IMR-90 (cell line): ENCODE results near the gene F11. TPM values are rescaled to one million over a fixed set of nuclear protein-coding genes. Genes with fewer than 3 reads are reported as not detected.

Experiments used
- ATAC-seq: fragments of 200-7000 bp; cut with Tn5 transposase; 2 replicates; pipeline ENCODE4 v1.9.1; 2020; ENCODE audit warnings: low read depth, mild to moderate bottlenecking, moderate library complexity
- BruUV-seq: library from RNA; stranded (reverse); fragments of 400-500 nt; replicated peaks from 2 replicates; lab custom pipeline; 2021; lab: Mats Ljungman, UMichigan
- CTCF ChIA-PET: fragments of 300-600 bp; formaldehyde crosslinking; extraction: SDS; loops from one replicate; lab custom pipeline; 2021; ENCODE audit warnings: antibody characterized with exemption; lab: Yijun Ruan, JAX
- POLR2A ChIA-PET: fragments of 300-600 bp; sonication (Branson Sonifier 250); formaldehyde crosslinking; loops from one replicate; lab custom pipeline; 2022; ENCODE audit warnings: antibody characterized with exemption; ENCODE audit not compliant: unreplicated experiment; lab: Charles Lee
- DNase-seq: peaks from one replicate; pipeline ENCODE4 v3.0.0; 2013
- H2AFZ ChIP-seq: replicated peaks from 2 replicates; pipeline ENCODE3; 2013; ENCODE audit warnings: low read length, mild to moderate bottlenecking; ENCODE audit not compliant: poor library complexity
- H2AK5ac ChIP-seq: 2 replicates; pipeline ENCODE4 v1.6.1; 2013; ENCODE audit warnings: low read depth, low read length, inconsistent platforms
- H2AK9ac ChIP-seq: replicated peaks from 2 replicates; pipeline ENCODE3; 2013; ENCODE audit warnings: mild to moderate bottlenecking, low read depth, low read length, moderate library complexity; ENCODE audit not compliant: poor library complexity
- H2BK120ac ChIP-seq: 2 replicates; pipeline ENCODE4 v1.6.1; 2013; ENCODE audit warnings: low read depth, low read length, inconsistent platforms
- H2BK15ac ChIP-seq: 3 replicates; pipeline ENCODE4 v1.6.1; 2013; ENCODE audit warnings: low read depth, low read length, inconsistent platforms
- H2BK20ac ChIP-seq: 2 replicates; pipeline ENCODE4 v1.6.1; 2013; ENCODE audit warnings: low read depth, mild to moderate bottlenecking, inconsistent platforms, low read length, moderate library complexity
- H2BK5ac ChIP-seq: 2 replicates; pipeline ENCODE4 v1.6.1; 2013; ENCODE audit warnings: mild to moderate bottlenecking, low read depth, low read length, inconsistent platforms; ENCODE audit not compliant: poor library complexity, severe bottlenecking
- H3K14ac ChIP-seq: replicated peaks from 2 replicates; pipeline ENCODE4 v1.6.1; 2013; ENCODE audit warnings: low read depth, low read length, inconsistent platforms
- H3K18ac ChIP-seq: 2 replicates; pipeline ENCODE4 v1.6.1; 2013; ENCODE audit warnings: low read depth, low read length, control low read depth
- H3K23ac ChIP-seq: 2 replicates; pipeline ENCODE4 v1.6.1; 2013; ENCODE audit warnings: low read depth, low read length, inconsistent platforms
- H3K27ac ChIP-seq: 2 replicates; pipeline ENCODE4 v1.5.1; 2013; ENCODE audit warnings: mild to moderate bottlenecking, control low read depth, low read length; ENCODE audit not compliant: insufficient read depth
- H3K27me3 ChIP-seq: 2 replicates; pipeline ENCODE4 v1.6.1; 2013; ENCODE audit warnings: low read length; ENCODE audit not compliant: control insufficient read depth, insufficient read depth
- H3K36me3 ChIP-seq: 2 replicates; pipeline ENCODE4 v1.6.1; 2013; ENCODE audit warnings: low read length, mixed read lengths; ENCODE audit not compliant: control insufficient read depth, insufficient read depth
- H3K4ac ChIP-seq: 2 replicates; pipeline ENCODE4 v1.6.1; 2013; ENCODE audit warnings: low read depth, low read length, inconsistent platforms
- H3K4me1 ChIP-seq: 2 replicates; pipeline ENCODE4 v1.6.1; 2013; ENCODE audit warnings: low read length, mixed read lengths; ENCODE audit not compliant: control insufficient read depth, insufficient read depth
- H3K4me2 ChIP-seq: 2 replicates; pipeline ENCODE4 v1.6.1; 2013; ENCODE audit warnings: low read depth, mild to moderate bottlenecking, control low read depth, low read length, moderate library complexity
- H3K4me3 ChIP-seq: 2 replicates; pipeline ENCODE4 v1.5.1; 2013; ENCODE audit warnings: low read depth, mild to moderate bottlenecking, control low read depth, low read length, moderate library complexity; ENCODE audit not compliant: insufficient read depth
- H3K56ac ChIP-seq: 2 replicates; pipeline ENCODE4 v1.6.1; 2013; ENCODE audit warnings: low read length, inconsistent platforms; ENCODE audit not compliant: insufficient read depth; ENCODE audit errors: extremely low read depth
- H3K79me1 ChIP-seq, 2 experiments: 2 replicates each; pipeline ENCODE4 v1.6.1; 2013; ENCODE audit warnings: low read length in 2 of 2, inconsistent platforms in 1 of 2, low read depth in 1 of 2
- H3K9ac ChIP-seq: 2 replicates; pipeline ENCODE4 v1.6.1; 2013; ENCODE audit warnings: low read depth, low read length, control low read depth
- H3K9me1 ChIP-seq: 2 replicates; pipeline ENCODE4 v1.6.1; 2013; ENCODE audit warnings: low read length, inconsistent platforms; ENCODE audit not compliant: insufficient read depth
- H3K9me3 ChIP-seq: 2 replicates; pipeline ENCODE4 v1.6.1; 2013; ENCODE audit warnings: low read length; ENCODE audit not compliant: control insufficient read depth, insufficient read depth
- H4K20me1 ChIP-seq: 2 replicates; pipeline ENCODE4 v1.6.1; 2013; ENCODE audit warnings: low read length, inconsistent platforms; ENCODE audit not compliant: insufficient read depth
- H4K5ac ChIP-seq: 2 replicates; pipeline ENCODE4 v1.6.1; 2013; ENCODE audit warnings: mild to moderate bottlenecking, low read depth, low read length, control low read depth
- H4K8ac ChIP-seq, 2 experiments: 2 replicates each; pipeline ENCODE4 v1.6.1; 2013; ENCODE audit warnings: low read depth in 2 of 2, low read length in 2 of 2, control low read depth in 1 of 2, inconsistent platforms in 1 of 2
- H4K91ac ChIP-seq: 2 replicates; pipeline ENCODE4 v1.6.1; 2013; ENCODE audit warnings: low read depth, low read length, inconsistent platforms; ENCODE audit not compliant: insufficient read depth
- CEBPB ChIP-seq: IDR thresholded peaks from 2 replicates; pipeline ENCODE4 v1.6.1; 2012; ENCODE audit warnings: low read depth, low read length, improper control_type of control experiment
- ELK1 ChIP-seq: fragments of 150-350 bp; IDR thresholded peaks from 2 replicates; pipeline ENCODE4 v1.6.1; 2016; ENCODE audit warnings: low read depth, mild to moderate bottlenecking, low read length, moderate library complexity, borderline replicate concordance
- MAFK ChIP-seq: IDR thresholded peaks from 2 replicates; pipeline ENCODE4 v1.6.1; 2012; ENCODE audit warnings: low read depth, low read length, improper control_type of control experiment
- NFE2L2 ChIP-seq: fragments of 150-350 bp; IDR thresholded peaks from 2 replicates; pipeline ENCODE4 v1.6.1; 2016; ENCODE audit warnings: low read depth, mild to moderate bottlenecking, low read length
- POLR2A ChIP-seq: IDR thresholded peaks from 2 replicates; pipeline ENCODE4 v1.6.1; 2012; ENCODE audit warnings: mild to moderate bottlenecking, low read depth, low read length
- RCOR1 ChIP-seq: IDR thresholded peaks from 2 replicates; pipeline ENCODE4 v1.6.1; 2012; ENCODE audit warnings: mild to moderate bottlenecking, low read length, improper control_type of control experiment; ENCODE audit not compliant: insufficient replicate concordance
- WGBS, 2 experiments: methylation state at CpG; one replicate each; pipeline versions ENCODE4 v1.1.5 to v1.1.7; 2013; ENCODE audit warnings: missing lambda C conversion rate in 2 of 2; ENCODE audit not compliant: insufficient read length in 1 of 2; ENCODE audit errors: extremely low coverage in 2 of 2; 5-methylcytosine and 5-hydroxymethylcytosine counted together
- dilution Hi-C: fragments of 300-500 bp; cut with HindIII; formaldehyde crosslinking; loops from one replicate; pipeline ENCODE4 v1.14.3; 2018; ENCODE audit warnings: low sequenced_read_pairs; ENCODE audit not compliant: unreplicated experiment
- in situ Hi-C: fragments of 300-500 bp; cut with MboI; formaldehyde crosslinking; loops from 3 replicates; pipeline ENCODE4 v1.14.3; 2019; ENCODE audit warnings: low sequenced_read_pairs, inconsistent platforms, mixed read lengths
- intact Hi-C: fragments of 100-400 bp; cut with micrococcal nuclease; formaldehyde crosslinking; loops from 2 replicates; pipeline ENCODE4 v1.10.0; 2022
- polyA plus RNA-seq, 3 experiments: library from polyadenylated mRNA; depleted of rRNA; stranded (reverse); fragments of >200 nt; gene quantifications; 2 replicates each; pipeline ENCODE4 v1.2.3, GENCODE V29; 2012; ENCODE audit warnings: low replicate concordance in 1 of 3
- total RNA-seq: library from RNA; depleted of rRNA; stranded (reverse); fragments of >200 nt; gene quantifications from 2 replicates; pipeline ENCODE4 v1.2.3, GENCODE V29; 2012

The F11 gene
- total and polyA plus RNA-seq, 2 of the 4 experiments (the other 2 are of a cell fraction) = not detected

GRCh38 chr4:186326391-186326790 lies 60.4 kb downstream of the F11 start:
- H3K9ac ChIP-seq = no peak overlapping the region
- TF ChIP-seq POLR2A (no peak), NFE2L2 (no peak), RCOR1 (no peak), MAFK (no peak), CEBPB (no peak), ELK1 (no peak)
- no peaks in the 10 kb centered on the region for H3K4me1 ChIP-seq
- DNase-seq = peak; percentile 17
- H2BK120ac ChIP-seq = no peak overlapping the region
- no peak overlapping the region for H2AK5ac ChIP-seq
- H4K91ac ChIP-seq = no peak overlapping the region
- no peak overlapping the region for H2AK9ac ChIP-seq
- H2BK15ac ChIP-seq = no peak overlapping the region
- no peaks in the 10 kb centered on the region for H3K9me1 ChIP-seq
- H3K14ac ChIP-seq = no peak overlapping the region
- no peak for ATAC-seq
- no peaks in the 10 kb centered on the region for H3K27me3 ChIP-seq
- WGBS, 2 experiments = no CpG with 5 or more reads among the region's 3 CpGs
- H3K23ac ChIP-seq = no peak overlapping the region
- no peaks in the 10 kb centered on the region for H3K36me3 ChIP-seq
- no peaks in the 10 kb centered on the region for H3K9me3 ChIP-seq
- no peak overlapping the region for H2BK5ac ChIP-seq
- H3K18ac ChIP-seq = no peak overlapping the region
- no peak overlapping the region for H3K4me2 ChIP-seq
- H3K27ac ChIP-seq = no peak overlapping the region
- no peak overlapping the region for H2BK20ac ChIP-seq
- CTCF ChIA-PET = no interaction called here
- POLR2A ChIA-PET = no interaction called here
- no peak overlapping the region for H4K8ac ChIP-seq
- H4K20me1 ChIP-seq = no peaks in the 10 kb centered on the region
- no peak overlapping the region for H3K4ac ChIP-seq
- dilution Hi-C loops = no loop called here
- no peak overlapping the region for H3K4me3 ChIP-seq
- in situ Hi-C loops = no loop called here
- intact Hi-C loops = no loop called here
- H3K56ac ChIP-seq = no peak overlapping the region
- no TSS peak for BruUV-seq
- no peak overlapping the region for H4K5ac ChIP-seq
- no peaks in the 10 kb centered on the region for H3K79me1 ChIP-seq
- H2AFZ ChIP-seq = no peak overlapping the region
